K562 (cell line): Measurements from ENCODE around the gene CERS6.

ENCODE experiments used
- CTCF ChIP-seq, 3 experiments: IDR thresholded peaks in 2 of 3; conservative IDR thresholded peaks in 1 of 3; 2 replicates each; pipeline ENCODE4 v1.5.1; 2011 to 2012; ENCODE audit warnings: low read length in 3 of 3, mild to moderate bottlenecking in 3 of 3, control low read depth in 2 of 3, improper control_type of control experiment in 1 of 3, inconsistent platforms in 1 of 3, low read depth in 1 of 3, mixed read lengths in 1 of 3, moderate library complexity in 1 of 3; ENCODE audit not compliant: insufficient read depth in 2 of 3
- POLR2A ChIP-seq: fragments of 450-650 bp; conservative IDR thresholded peaks from 2 replicates; pipeline ENCODE4 v1.6.1; 2016

DNA sequence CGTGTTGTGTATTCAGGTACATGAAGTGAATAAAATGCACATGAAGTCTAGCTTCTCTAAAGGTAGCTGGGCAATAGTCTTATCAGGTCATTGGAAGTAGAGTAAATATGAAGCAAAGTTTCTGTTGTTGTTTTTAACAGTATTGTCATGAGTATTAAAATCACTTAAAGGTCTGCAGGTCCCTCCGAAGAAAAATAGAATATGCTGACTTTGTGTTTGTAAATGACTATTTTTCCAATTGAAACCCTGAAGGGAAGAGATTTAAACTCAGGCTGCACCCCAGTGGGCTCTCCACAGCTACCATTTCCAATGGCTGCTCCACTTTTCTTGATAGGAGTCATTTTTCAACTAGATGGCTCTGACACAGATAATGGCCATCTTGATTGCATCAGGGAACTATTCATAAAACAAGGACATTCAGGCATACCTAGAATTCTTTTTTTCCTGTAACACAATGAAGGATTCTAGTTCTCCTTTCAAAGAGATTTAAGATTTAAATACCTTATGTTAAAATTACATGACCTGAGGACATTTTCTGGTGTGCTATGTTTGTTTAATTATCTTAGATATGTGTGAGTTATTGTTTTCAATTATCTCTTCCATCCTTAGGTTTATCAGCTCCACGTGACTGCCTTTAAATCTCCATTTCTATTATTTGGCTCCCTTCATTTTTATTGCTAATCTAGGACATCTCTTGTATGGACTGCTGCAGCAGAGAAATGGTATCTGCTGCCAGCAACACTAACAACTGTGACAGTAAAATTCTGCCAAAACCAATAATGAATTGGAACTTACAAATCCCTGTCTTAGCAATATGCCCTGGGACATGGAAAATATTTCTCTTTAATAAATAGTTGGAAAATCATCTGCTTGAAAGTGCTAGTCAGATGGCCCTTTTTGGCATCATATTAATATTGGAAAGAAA, 197.2 kb downstream of the CERS6 start:
- no peak for TF ChIP-seq CTCF (IDR thresholded peaks at IDR 0.05 in 2 of 3, conservative IDR thresholded peaks at IDR 0.05 in 1 of 3; ENCODE audit: insufficient read depth in 2 of 3, low read depth in 1 of 3, low read length in 3 of 3)
- TF ChIP-seq POLR2A, result no peak
